ENCODE data around the gene NOS1AP.

NOS1AP gene

GRCh38 chr1:162304736-162305135 lies 235.2 kb downstream of the NOS1AP start:
- no peak for DNase-seq

GRCh38 chr1:162305969-162306368 lies 236.5 kb downstream of the NOS1AP start:
- DNase-seq = no peak

GRCh38 chr1:162310337-162310736 lies 240.8 kb downstream of the NOS1AP start:
- no peak for DNase-seq

GRCh38 chr1:162314206-162314605 lies 244.7 kb downstream of the NOS1AP start:
- DNase-seq = no peak

- DNase-seq = no peak
These were observed 246.2 kb downstream of the NOS1AP start for GRCh38 chr1:162315673-162316072.

- DNase-seq = no peak
These were observed 246.7 kb downstream of the NOS1AP start for GRCh38 chr1:162316187-162316586.

GRCh38 chr1:162317621-162318020 lies 248.1 kb downstream of the NOS1AP start:
- no peak for DNase-seq

GRCh38 chr1:162319493-162320175 lies 250.1 kb downstream of the NOS1AP start:
- DNase-seq = peak in 1 of 2 experiments; percentile 23

GRCh38 chr1:162321809-162322422 lies 252.4 kb downstream of the NOS1AP start:
- no peak for DNase-seq

GRCh38 chr1:162323023-162323422 lies 253.5 kb downstream of the NOS1AP start:
- no peak for DNase-seq

- DNase-seq = no peak
These were observed 254.9 kb downstream of the NOS1AP start for GRCh38 chr1:162324396-162324795.

GRCh38 chr1:162326559-162326958 lies 257.1 kb downstream of the NOS1AP start:
- DNase-seq = no peak

GRCh38 chr1:162327144-162327787 lies 257.8 kb downstream of the NOS1AP start:
- DNase-seq = no peak

GRCh38 chr1:162327788-162328165 lies 258.3 kb downstream of the NOS1AP start:
- no peak for DNase-seq

GRCh38 chr1:162328512-162328911 lies 259.0 kb downstream of the NOS1AP start:
- DNase-seq = no peak

- DNase-seq = no peak
These were observed 260.3 kb downstream of the NOS1AP start for GRCh38 chr1:162329826-162330225.

GRCh38 chr1:162333991-162334390 lies 264.5 kb downstream of the NOS1AP start:
- DNase-seq = no peak

GRCh38 chr1:162335126-162335525 lies 265.6 kb downstream of the NOS1AP start:
- no peak for DNase-seq

GRCh38 chr1:162336621-162337285 lies 267.3 kb downstream of the NOS1AP start:
- DNase-seq = no peak

- no peak for DNase-seq
These were observed 273.0 kb downstream of the NOS1AP start for GRCh38 chr1:162342452-162342983.

- no peak for DNase-seq
These were observed 274.0 kb downstream of the NOS1AP start for GRCh38 chr1:162343470-162343869.

GRCh38 chr1:162347281-162347680 lies 277.8 kb downstream of the NOS1AP start:
- DNase-seq = no peak

- DNase-seq = no peak
These were observed 280.3 kb downstream of the NOS1AP start for GRCh38 chr1:162349635-162350330.

Measured in cerebellar nuclear complex (tissue), 1 donor.